GM23248 (cell line): ENCODE results near the gene CLPTM1L.

Source experiments
- EZH2 ChIP-seq: fragments of 200-600 bp; sonication (generic); IDR thresholded peaks from 2 replicates; pipeline ENCODE4 v1.6.1; 2018; ENCODE audit warnings: antibody characterized with exemption, mild to moderate bottlenecking; ENCODE audit not compliant: insufficient read depth, poor library complexity, severe bottlenecking
- EZH2phosphoT487 ChIP-seq: fragments of 200-600 bp; sonication (generic); IDR thresholded peaks from 2 replicates; pipeline ENCODE4 v1.6.1; 2018; ENCODE audit warnings: antibody characterized with exemption, moderate library complexity, mild to moderate bottlenecking, low read depth; ENCODE audit not compliant: insufficient read depth

- TF ChIP-seq EZH2 (no peak), EZH2phosphoT487 (no peak)
These were observed 21.6 kb upstream of the CLPTM1L start for GRCh38 chr5:1366514-1366913.
